Esophagus (tissue), 2 donors: ENCODE results near the gene SLC41A1. TPM values are rescaled to one million over a fixed set of nuclear protein-coding genes. Genes with fewer than 3 reads are reported as not detected.

Experiments
- polyA plus RNA-seq, 2 donors: library from polyadenylated mRNA; stranded (reverse); fragments of 200-250 nt; gene quantifications; one replicate each; pipeline ENCODE4 v1.2.3, GENCODE V29; 2013
- donor health status: healthy with polysubstance abuse.
- donor health status: Bipolar disorder and iron deficiency.

Gene SLC41A1
- polyA plus RNA-seq, 2 donors, result 2.6 to 5.0 TPM

Other genes with a start within 250 kb of the SLC41A1 start
- gene ELK4, start 181.2 kb downstream of the SLC41A1 start, polyA plus RNA-seq, result 1 to 10 TPM; 4.0 to 4.2 TPM
- 1 to 10 TPM in 1 of 2 donors, under 1 TPM in 1; 0.88 to 1.1 TPM for gene SLC45A3, start 132.7 kb downstream of the SLC41A1 start, polyA plus RNA-seq
- gene NUCKS1, start 63.0 kb downstream of the SLC41A1 start, polyA plus RNA-seq, result 10 to 100 TPM; 25.1 to 26.5 TPM
- gene RAB29, start 37.7 kb downstream of the SLC41A1 start, polyA plus RNA-seq, result 1 to 10 TPM; 3.3 to 5.0 TPM
- gene PM20D1, start 36.9 kb upstream of the SLC41A1 start, polyA plus RNA-seq, result not detected
- 1 to 10 TPM in 1 of 2 donors, under 1 TPM in 1; 0.96 to 1.5 TPM for gene SLC26A9, start 130.3 kb upstream of the SLC41A1 start, polyA plus RNA-seq
- 10 to 100 TPM; 14.1 to 19.4 TPM for gene RAB7B, start 190.2 kb upstream of the SLC41A1 start, polyA plus RNA-seq
- under 1 TPM; 0.09 to 0.53 TPM for gene CTSE, start 210.7 kb upstream of the SLC41A1 start, polyA plus RNA-seq
- under 1 TPM; 0.37 to 0.81 TPM for gene RHEX, start 240.0 kb upstream of the SLC41A1 start, polyA plus RNA-seq